Measurements from ENCODE around the gene LMTK3. TPM values are rescaled to one million over a fixed set of nuclear protein-coding genes. Genes with fewer than 3 reads are reported as not detected.
A peak's percentile ranks its signal among the peaks of the same experiment; 100 is the strongest.

LMTK3 gene
- total and polyA plus RNA-seq, 9 of the 15 experiments (the other 6 are each of a cell fraction or from before 2014, with no cell fraction given) = 0.35 to 12.3 (median 2.0) TPM; not detected in 2

DNA sequence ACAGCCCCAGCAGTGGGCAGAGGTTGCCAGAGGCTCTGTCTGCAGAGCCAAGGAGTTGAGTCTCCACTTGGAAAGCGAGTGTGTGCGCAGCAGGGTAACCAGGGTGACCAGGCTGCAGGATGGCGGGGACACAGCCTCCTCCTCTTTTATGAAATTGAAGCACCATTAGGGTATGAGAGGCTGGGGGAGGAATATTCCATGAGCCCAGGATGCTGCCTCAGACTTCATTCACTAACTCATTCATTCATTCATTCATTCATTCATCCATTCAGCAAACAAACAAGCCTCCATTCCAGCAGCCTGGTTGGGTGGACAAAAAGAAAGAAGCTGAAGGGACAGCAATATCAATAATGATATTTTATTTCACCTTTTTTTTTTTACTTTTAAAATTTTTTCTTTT is 6.6 kb upstream of the LMTK3 start:
- POLR2A ChIA-PET = interaction anchor here (0.9 to 1.0 kb wide), 2 partner anchors 10 to 27 kb away, joined by 4 read pairs; no protein-coding TSS in a partner anchor
- Histone ChIP-seq H3K4me3 (no peak overlapping the region), H3K4me1 (replicated peaks in 1 of 2; ENCODE audit: control insufficient read depth in 2 of 2, insufficient read depth in 2 of 2, low read length in 2 of 2) (peaks cover 0 to 19% of the 10 kb centered on the region in 2 experiments; a peak in 2 of 5 replicates), H2AFZ (ENCODE audit: low read depth, low read length) (no peak overlapping the region), H3K9ac (ENCODE audit: insufficient read depth in 1 of 2, low read depth in 2 of 2, low read length in 2 of 2) (no peak overlapping the region), H3K79me2 (ENCODE audit: control insufficient read depth, insufficient read depth, low read length) (no peaks in the 10 kb centered on the region), H4K20me1 (replicated peaks; ENCODE audit: control insufficient read depth, insufficient read depth, low read length) (no peaks in the 10 kb centered on the region), H3K9me3 (replicated peaks; ENCODE audit: control insufficient read depth, insufficient read depth, low read depth, low read length) (no peaks in the 10 kb centered on the region), H3K36me3 (ENCODE audit: control insufficient read depth, insufficient read depth, low read length) (no peaks in the 10 kb centered on the region), H3K27me3 (ENCODE audit: control insufficient read depth in 2 of 2, insufficient read depth in 2 of 2, low read length in 2 of 2) (no peaks in the 10 kb centered on the region), H3K4me2 (ENCODE audit: insufficient read depth, low read length) (no peak overlapping the region), H3K27ac (ENCODE audit: extremely low read depth, low read depth, low read length) (no peak overlapping the region), H3K9me1 (ENCODE audit: control insufficient read depth, insufficient read depth, low read length) (no peaks in the 10 kb centered on the region)
- in situ Hi-C loops (cut with MboI) = no loop called here
- ATAC-seq (no peak), FAIRE-seq (no peak), DNase-seq (ENCODE audit: extremely low read depth in 1 of 4, low spot score in 3 of 4) (no peak)
- CTCF ChIA-PET (ENCODE audit: low intra/inter-chr PET ratio) = no interaction called here
- intact Hi-C loops (cut with micrococcal nuclease) = no loop called here
- no TSS peak for BruUV-seq (replicated peaks)
- TF ChIP-seq TGIF2 (CRISPR knock-in tag; IDR thresholded peaks at IDR 0.05) = no peak
- no peak for TF ChIP-seq ZKSCAN1 (IDR thresholded peaks at IDR 0.05; ENCODE audit: low read depth, low read length)
- TF ChIP-seq FOXP1 (CRISPR knock-in tag; IDR thresholded peaks at IDR 0.05) = no peak
- TF ChIP-seq ZNF24 (IDR thresholded peaks at IDR 0.05) = peak; percentile 94
- no peak for TF ChIP-seq ZNF57 (CRISPR knock-in tag; IDR thresholded peaks at IDR 0.05)
- TF ChIP-seq, protein P1, sequence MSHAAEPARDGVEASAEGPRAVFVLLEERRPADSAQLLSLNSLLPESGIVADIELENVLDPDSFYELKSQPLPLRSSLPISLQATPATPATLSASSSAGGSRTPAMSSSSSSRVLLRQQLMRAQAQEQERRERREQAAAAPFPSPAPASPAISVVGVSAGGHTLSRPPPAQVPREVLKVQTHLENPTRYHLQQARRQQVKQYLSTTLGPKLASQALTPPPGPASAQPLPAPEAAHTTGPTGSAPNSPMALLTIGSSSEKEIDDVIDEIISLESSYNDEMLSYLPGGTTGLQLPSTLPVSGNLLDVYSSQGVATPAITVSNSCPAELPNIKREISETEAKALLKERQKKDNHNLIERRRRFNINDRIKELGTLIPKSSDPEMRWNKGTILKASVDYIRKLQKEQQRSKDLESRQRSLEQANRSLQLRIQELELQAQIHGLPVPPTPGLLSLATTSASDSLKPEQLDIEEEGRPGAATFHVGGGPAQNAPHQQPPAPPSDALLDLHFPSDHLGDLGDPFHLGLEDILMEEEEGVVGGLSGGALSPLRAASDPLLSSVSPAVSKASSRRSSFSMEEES (CRISPR knock-in tag; IDR thresholded peaks at IDR 0.05) = no peak
- 74% methylated on average over 3 of the region's 3 CpGs for WGBS (ENCODE audit: insufficient coverage, low coverage, missing lambda C conversion rate)
